ENCODE measurements around the gene CLIP1. TPM values are rescaled to one million over a fixed set of nuclear protein-coding genes. Genes with fewer than 3 reads are reported as not detected.
A peak's percentile ranks its signal among the peaks of the same experiment; 100 is the strongest.

CLIP1 gene
- total RNA-seq, 1 donor from 2014 or later, result 70.0 TPM

- no peaks in the 10 kb centered on the region for H3K9me3 ChIP-seq (ENCODE audit: insufficient read depth, low read depth, low read length)
- H3K27me3 ChIP-seq (ENCODE audit: insufficient read depth, low read length), result no peaks in the 10 kb centered on the region
- Mint-ChIP-seq H3K27ac (ENCODE audit: unreplicated experiment) (peak overlapping the region; percentile 68), H3K4me3 (ENCODE audit: unreplicated experiment) (no peak overlapping the region), H3K27me3 (ENCODE audit: low read depth, unreplicated experiment) (no peaks in the 10 kb centered on the region), H3K4me1 (ENCODE audit: low read depth, unreplicated experiment) (peaks cover 27% of the 10 kb centered on the region), H3K9me3 (ENCODE audit: unreplicated experiment) (no peaks in the 10 kb centered on the region), H3K36me3 (ENCODE audit: low read depth, unreplicated experiment) (peaks cover 2% of the 10 kb centered on the region)
- no peak for FAIRE-seq
- no peak overlapping the region for H2AFZ ChIP-seq (ENCODE audit: low read depth, low read length)
- TF ChIP-seq EZH2 (IDR thresholded peaks at IDR 0.05; ENCODE audit: insufficient read depth, low read length), result no peak
- TF ChIP-seq, protein P1, sequence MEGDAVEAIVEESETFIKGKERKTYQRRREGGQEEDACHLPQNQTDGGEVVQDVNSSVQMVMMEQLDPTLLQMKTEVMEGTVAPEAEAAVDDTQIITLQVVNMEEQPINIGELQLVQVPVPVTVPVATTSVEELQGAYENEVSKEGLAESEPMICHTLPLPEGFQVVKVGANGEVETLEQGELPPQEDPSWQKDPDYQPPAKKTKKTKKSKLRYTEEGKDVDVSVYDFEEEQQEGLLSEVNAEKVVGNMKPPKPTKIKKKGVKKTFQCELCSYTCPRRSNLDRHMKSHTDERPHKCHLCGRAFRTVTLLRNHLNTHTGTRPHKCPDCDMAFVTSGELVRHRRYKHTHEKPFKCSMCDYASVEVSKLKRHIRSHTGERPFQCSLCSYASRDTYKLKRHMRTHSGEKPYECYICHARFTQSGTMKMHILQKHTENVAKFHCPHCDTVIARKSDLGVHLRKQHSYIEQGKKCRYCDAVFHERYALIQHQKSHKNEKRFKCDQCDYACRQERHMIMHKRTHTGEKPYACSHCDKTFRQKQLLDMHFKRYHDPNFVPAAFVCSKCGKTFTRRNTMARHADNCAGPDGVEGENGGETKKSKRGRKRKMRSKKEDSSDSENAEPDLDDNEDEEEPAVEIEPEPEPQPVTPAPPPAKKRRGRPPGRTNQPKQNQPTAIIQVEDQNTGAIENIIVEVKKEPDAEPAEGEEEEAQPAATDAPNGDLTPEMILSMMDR (IDR thresholded peaks at IDR 0.05; ENCODE audit: insufficient read depth, low read depth, low read length), result no peak
- H3K27ac ChIP-seq (ENCODE audit: low read depth, low read length), result no peak overlapping the region
- no peak overlapping the region for H3K9ac ChIP-seq (ENCODE audit: low read length)
- H3K4me3 ChIP-seq (ENCODE audit: insufficient read depth, low read depth, low read length), result no peak overlapping the region
- H4K20me1 ChIP-seq (ENCODE audit: insufficient read depth, low read length), result peaks cover 15% of the 10 kb centered on the region
- no peaks in the 10 kb centered on the region for H3K36me3 ChIP-seq (ENCODE audit: insufficient read depth, low read length)
- no peak for DNase-seq (ENCODE audit: low read depth)
- H3K4me1 ChIP-seq (ENCODE audit: insufficient read depth, low read length), result peaks cover 15% of the 10 kb centered on the region
- peaks cover 79% of the 10 kb centered on the region for H3K79me2 ChIP-seq (ENCODE audit: insufficient read depth, low read length)
- no peak overlapping the region for H3K4me2 ChIP-seq (ENCODE audit: low read length)
These were observed 18.6 kb downstream of the CLIP1 start for GRCh38 chr12:122403831-122404230.

DNA sequence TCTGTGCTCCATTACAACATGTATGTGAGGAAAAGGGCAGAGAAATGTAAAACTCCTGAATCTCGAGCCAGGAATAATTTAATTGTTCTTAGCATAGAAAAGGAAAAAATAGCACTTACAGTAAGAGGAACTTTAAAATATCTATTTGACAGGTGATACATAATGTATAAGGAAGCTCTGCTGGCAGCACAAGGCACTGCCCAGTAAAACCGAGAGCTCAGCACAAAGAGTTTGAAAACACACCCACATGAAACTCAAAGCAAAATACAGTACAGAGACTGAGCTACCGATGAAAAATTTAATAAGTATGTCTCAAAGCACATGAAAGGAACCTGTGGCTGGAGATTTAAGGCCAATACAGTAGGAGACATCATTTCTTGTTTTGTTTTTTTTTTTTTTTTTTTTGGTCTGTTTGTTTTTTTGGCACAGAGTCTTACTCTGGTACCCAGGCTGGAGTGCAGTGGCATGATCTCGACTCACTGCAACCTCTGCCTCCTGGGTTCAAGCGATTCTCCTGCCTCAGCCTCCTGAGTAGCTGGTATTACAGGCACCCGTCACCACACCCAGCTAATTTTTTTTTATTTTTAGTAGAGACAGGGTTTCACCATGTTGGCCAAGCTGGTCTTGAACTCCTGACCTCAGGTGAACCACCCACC lies 19.2 kb downstream of the CLIP1 start:
- Histone ChIP-seq H3K4me1 (ENCODE audit: insufficient read depth, low read length) (peaks cover 15% of the 10 kb centered on the region), H3K4me2 (ENCODE audit: low read length) (no peak overlapping the region), H3K79me2 (ENCODE audit: insufficient read depth, low read length) (peaks cover 78% of the 10 kb centered on the region), H3K9ac (ENCODE audit: low read length) (no peak overlapping the region), H3K27ac (ENCODE audit: low read depth, low read length) (no peak overlapping the region), H3K4me3 (ENCODE audit: insufficient read depth, low read depth, low read length) (no peak overlapping the region), H3K27me3 (ENCODE audit: insufficient read depth, low read length) (no peaks in the 10 kb centered on the region), H3K36me3 (ENCODE audit: insufficient read depth, low read length) (no peaks in the 10 kb centered on the region), H2AFZ (ENCODE audit: low read depth, low read length) (no peak overlapping the region), H4K20me1 (ENCODE audit: insufficient read depth, low read length) (peaks cover 15% of the 10 kb centered on the region), H3K9me3 (ENCODE audit: insufficient read depth, low read depth, low read length) (no peaks in the 10 kb centered on the region)
- H3K4me1 Mint-ChIP-seq (ENCODE audit: low read depth, unreplicated experiment), result peaks cover 28% of the 10 kb centered on the region
- H3K9me3 Mint-ChIP-seq (ENCODE audit: unreplicated experiment), result no peaks in the 10 kb centered on the region
- H3K27me3 Mint-ChIP-seq (ENCODE audit: low read depth, unreplicated experiment), result no peaks in the 10 kb centered on the region
- DNase-seq (ENCODE audit: low read depth) (no peak), FAIRE-seq (no peak)
- no peak for TF ChIP-seq EZH2 (IDR thresholded peaks at IDR 0.05; ENCODE audit: insufficient read depth, low read length)
- TF ChIP-seq, protein P1 (IDR thresholded peaks at IDR 0.05; ENCODE audit: insufficient read depth, low read depth, low read length), result no peak
- no peak overlapping the region for H3K4me3 Mint-ChIP-seq (ENCODE audit: unreplicated experiment)
- peaks cover 2% of the 10 kb centered on the region for H3K36me3 Mint-ChIP-seq (ENCODE audit: low read depth, unreplicated experiment)
- no peak overlapping the region for H3K27ac Mint-ChIP-seq (ENCODE audit: unreplicated experiment)

DNA sequence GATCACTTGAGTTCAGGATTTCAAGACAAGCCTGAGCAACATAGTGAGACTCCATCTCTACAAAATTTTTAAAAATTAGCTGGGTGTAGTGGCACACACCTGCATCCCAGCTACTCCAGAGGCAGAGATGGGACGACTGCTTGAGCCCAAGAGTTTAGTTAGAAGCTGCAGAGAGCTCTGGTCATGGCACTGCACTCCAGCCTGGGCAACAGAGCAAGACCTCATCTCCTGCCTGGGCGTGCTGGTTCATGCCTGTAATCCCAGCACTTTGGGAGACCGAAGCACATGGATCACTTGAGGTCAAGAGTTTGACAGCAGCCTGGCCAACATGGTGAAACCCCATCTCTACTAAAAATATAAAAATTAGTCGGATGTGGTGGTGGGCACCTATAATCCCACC lies 20.2 kb downstream of the CLIP1 start:
- Histone ChIP-seq H3K4me1 (ENCODE audit: insufficient read depth, low read length) (peaks cover 15% of the 10 kb centered on the region), H2AFZ (ENCODE audit: low read depth, low read length) (no peak overlapping the region), H3K36me3 (ENCODE audit: insufficient read depth, low read length) (no peaks in the 10 kb centered on the region), H3K27ac (ENCODE audit: low read depth, low read length) (no peak overlapping the region), H3K9ac (ENCODE audit: low read length) (no peak overlapping the region), H4K20me1 (ENCODE audit: insufficient read depth, low read length) (peaks cover 8% of the 10 kb centered on the region), H3K9me3 (ENCODE audit: insufficient read depth, low read depth, low read length) (no peaks in the 10 kb centered on the region), H3K27me3 (ENCODE audit: insufficient read depth, low read length) (no peaks in the 10 kb centered on the region), H3K79me2 (ENCODE audit: insufficient read depth, low read length) (peaks cover 78% of the 10 kb centered on the region), H3K4me2 (ENCODE audit: low read length) (no peak overlapping the region), H3K4me3 (ENCODE audit: insufficient read depth, low read depth, low read length) (no peak overlapping the region)
- Mint-ChIP-seq H3K27ac (ENCODE audit: unreplicated experiment) (peak overlapping the region; percentile 58), H3K27me3 (ENCODE audit: low read depth, unreplicated experiment) (no peaks in the 10 kb centered on the region), H3K4me1 (ENCODE audit: low read depth, unreplicated experiment) (peaks cover 28% of the 10 kb centered on the region), H3K36me3 (ENCODE audit: low read depth, unreplicated experiment) (peaks cover 2% of the 10 kb centered on the region), H3K9me3 (ENCODE audit: unreplicated experiment) (no peaks in the 10 kb centered on the region), H3K4me3 (ENCODE audit: unreplicated experiment) (no peak overlapping the region)
- TF ChIP-seq EZH2 (IDR thresholded peaks at IDR 0.05; ENCODE audit: insufficient read depth, low read length), result no peak
- TF ChIP-seq, protein P1 (IDR thresholded peaks at IDR 0.05; ENCODE audit: insufficient read depth, low read depth, low read length), result no peak
- DNase-seq (ENCODE audit: low read depth) (no peak), FAIRE-seq (no peak)
